GM12892 (cell line): ENCODE data around the gene KIAA1549.

Source experiments
- POLR2A ChIP-seq: IDR thresholded peaks from 2 replicates; pipeline ENCODE4 v1.6.1; 2011; ENCODE audit warnings: low read depth, low read length, control low read depth
- POLR2AphosphoS5 ChIP-seq: IDR thresholded peaks from 2 replicates; pipeline ENCODE4 v1.6.1; 2011; ENCODE audit warnings: low read depth, low read length, control low read depth
- TAF1 ChIP-seq: IDR thresholded peaks from 2 replicates; pipeline ENCODE4 v1.6.1; 2011; ENCODE audit warnings: low read depth, mild to moderate bottlenecking, control low read depth, low read length, borderline replicate concordance

- TF ChIP-seq TAF1, result no peak
- no peak for TF ChIP-seq POLR2A
- TF ChIP-seq POLR2AphosphoS5, result no peak
Measured at GRCh38 chr7:138865843-138866242, 115.3 kb downstream of the KIAA1549 start.
